AML-193 (cell line): ENCODE measurements around the gene F2RL3.

Experiments used
- DNase-seq, 2 experiments: peaks; one replicate each; lab custom pipeline; 2025; lab: John Stamatoyannopoulos, UW

The F2RL3 gene

GRCh38 chr19:16895467-16896145, 6.8 kb downstream of the F2RL3 start:
- no peak for DNase-seq

- DNase-seq: no peak
These were observed 7.6 kb downstream of the F2RL3 start for GRCh38 chr19:16896146-16897028.

DNA sequence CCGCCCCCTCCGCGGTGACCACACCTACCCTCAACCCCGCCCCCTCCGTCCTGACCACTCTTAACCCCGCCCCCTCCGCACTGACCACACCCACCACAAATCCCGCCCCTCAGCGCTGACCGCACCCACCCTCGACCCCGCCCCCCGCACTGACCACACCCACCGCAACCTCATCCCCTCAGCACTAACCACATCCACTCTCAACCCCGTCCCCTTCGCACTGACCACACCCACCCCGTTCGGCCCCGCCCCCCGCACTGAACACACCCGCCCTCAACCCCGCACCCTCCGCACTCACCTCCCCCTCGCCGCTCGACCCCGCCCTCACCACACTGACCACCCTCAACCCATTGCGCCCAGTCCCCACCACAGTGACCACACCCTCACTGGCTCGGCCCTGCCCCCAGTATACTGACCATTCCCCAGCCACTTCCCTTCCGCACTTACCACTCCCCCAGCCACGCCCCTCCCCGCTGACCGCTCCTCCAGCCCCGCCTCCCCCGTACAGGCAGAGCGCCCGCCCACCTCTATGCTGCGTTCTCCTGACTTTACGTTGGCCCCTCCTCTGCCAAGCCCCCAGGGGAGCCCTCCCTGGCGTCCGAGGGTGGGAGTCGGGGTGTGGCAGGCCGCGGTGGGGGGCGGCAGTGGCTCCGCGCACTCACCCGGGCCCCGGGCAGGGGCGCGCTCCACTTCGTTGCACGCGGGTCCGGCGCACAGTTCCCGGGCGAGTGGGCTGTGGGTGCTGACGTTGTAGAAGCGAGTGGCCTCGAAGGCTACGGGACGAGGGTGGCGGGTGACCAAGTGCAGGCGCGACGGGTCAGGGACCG, 8.4 kb downstream of the F2RL3 start:
- DNase-seq: no peak

- no peak for DNase-seq
These were observed 9.0 kb downstream of the F2RL3 start for GRCh38 chr19:16897856-16898161.

DNA sequence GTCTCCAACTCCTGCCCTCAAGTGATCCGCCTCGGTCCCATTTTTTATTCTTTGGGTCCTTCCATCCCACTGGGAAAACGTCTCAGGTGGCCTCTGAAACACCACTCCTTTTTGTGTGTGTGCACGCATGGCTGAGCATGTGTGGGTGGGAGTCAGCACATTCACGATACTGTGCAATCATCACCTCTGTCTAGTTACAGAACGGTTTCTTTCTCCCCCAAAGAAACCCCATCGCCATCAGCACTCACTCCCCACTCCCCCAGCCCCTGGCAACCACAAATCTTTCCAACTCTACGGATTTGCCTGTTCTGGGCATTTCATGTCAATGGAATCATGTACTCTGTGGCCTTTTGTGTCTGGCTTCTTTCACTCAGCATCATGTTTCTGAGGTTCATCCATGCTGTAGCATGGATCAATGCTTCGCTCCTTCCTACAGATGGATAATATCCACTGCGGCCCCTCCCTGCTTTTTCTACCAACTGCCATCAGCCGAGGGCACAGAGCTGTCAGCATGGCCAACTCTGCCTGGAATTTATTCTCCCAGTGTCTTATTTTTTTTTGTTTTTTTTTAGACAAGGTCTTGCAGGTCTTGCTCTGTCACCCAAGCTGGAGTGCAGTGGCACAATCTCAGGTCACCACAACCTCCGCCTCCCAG, 9.7 kb downstream of the F2RL3 start:
- DNase-seq: no peak

GRCh38 chr19:16899566-16900075, 10.8 kb downstream of the F2RL3 start:
- peak; percentile 10 to 20 for DNase-seq

DNA sequence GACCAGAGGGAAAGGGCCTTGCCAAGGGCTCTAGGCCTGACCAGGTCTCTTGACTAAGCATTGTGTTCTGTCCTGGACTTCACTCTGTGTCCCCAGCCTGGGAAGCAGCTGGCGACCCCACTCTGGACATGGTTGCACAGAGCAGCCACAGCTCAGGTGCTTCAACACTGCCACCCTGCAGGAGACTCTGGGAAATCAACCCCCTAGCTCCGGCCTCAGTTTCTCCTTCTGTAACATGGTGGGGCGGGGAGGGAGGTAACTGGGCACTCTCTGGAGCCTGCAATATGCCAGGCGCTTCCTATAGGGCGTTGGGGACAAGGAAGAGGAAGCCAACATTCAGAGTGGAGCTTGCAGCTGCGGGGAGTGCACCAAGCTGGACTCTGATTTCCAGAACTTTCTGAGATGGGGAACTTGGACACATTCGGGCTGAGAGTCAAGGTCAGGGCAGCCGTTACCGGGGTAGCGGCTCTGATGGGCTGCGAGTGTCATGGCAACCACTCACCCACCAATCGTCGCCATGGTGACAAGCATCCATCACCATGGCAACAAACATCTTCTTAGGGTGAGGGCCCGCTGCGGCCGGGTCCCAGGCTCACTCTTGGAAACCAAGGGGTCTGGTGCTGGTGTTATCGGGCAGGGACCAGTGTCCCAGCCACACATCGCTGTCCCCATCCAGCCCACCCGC, 12.8 kb downstream of the F2RL3 start:
- no peak for DNase-seq

GRCh38 chr19:16902545-16902944, 13.7 kb downstream of the F2RL3 start:
- no peak for DNase-seq

DNA sequence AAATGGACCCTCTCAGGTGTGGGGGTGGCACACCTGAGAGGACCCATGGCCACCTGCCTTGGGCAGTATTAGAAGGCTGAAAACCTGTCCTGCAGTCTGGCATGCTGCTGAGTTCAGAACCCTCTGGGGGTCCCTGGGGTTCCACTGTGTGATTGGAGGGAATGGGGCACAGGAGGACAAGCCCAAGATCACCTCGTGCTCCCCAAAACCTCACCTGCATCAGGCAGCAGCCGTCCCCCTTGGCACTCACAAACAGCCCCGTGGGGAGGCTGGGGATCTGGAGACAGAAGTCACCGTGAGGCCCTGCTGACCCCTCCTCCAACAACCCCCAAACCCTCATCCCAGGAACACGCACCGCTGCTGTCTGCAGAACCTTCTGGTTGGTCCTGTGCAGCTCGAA, 14.5 kb downstream of the F2RL3 start:
- DNase-seq: no peak

GRCh38 chr19:16904599-16904998, 15.8 kb downstream of the F2RL3 start:
- DNase-seq: no peak

DNA sequence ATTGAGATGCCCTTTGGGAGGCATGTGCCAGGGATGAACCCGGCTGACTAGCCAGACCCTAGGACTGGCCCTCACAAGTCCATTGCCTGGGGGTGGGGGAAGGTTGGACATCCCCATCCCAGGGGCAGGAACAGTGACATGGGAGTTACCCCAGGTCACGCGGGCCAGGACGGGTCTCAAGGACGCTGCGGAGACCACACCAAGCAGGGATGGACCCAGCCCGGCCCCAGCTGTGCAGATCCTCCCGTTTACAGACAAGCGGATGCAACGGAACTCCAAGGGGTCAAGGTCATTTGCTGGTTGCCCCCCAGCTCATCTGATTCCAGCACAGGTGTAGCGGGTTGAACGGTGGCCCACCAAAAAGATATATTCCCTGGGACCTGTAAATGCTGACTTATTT, 20.0 kb downstream of the F2RL3 start:
- no peak for DNase-seq

DNA sequence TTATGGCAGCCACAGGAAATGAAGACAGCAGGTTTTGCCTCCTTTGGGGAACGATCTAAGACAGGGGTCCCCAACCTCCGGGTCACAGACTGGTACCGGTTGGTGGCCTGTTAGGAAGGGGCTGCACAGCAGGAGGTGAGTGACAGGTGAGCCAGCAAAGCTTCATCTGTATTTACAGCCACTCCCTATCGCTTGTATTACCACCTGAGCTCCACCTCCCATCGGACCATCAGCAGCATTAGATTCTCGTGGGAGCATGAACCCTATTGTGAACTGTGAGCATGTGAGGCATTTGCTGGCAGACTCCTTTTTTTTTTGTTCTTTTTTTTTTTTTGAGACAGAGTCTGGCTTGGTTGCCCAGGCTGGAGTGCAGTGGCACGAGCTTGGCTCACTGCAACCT, 22.2 kb downstream of the F2RL3 start:
- DNase-seq: no peak

- DNase-seq: no peak
These were observed 24.0 kb downstream of the F2RL3 start for GRCh38 chr19:16912780-16913179.

DNA sequence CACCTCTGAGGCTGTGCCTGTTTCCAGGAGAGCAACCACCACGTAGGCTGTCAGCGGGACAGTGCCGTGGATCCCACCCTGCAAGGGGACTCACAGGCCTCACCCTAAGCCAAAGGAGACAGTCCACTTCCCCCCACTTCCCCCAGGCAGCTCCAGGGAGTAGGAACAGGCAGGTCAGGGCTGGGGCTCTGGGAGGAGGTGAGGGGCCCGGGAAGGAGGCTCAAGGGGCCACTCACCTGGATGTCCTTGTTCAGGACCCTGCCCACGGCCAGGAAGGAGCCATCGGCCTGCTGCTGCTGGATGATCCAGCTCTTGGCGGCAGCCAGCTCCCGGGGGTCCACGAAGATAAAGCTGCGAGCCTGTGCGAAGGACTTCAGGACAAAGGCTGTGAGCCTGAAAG, 25.6 kb downstream of the F2RL3 start:
- no peak for DNase-seq

GRCh38 chr19:16915135-16915534, 26.3 kb downstream of the F2RL3 start:
- no peak for DNase-seq

DNA sequence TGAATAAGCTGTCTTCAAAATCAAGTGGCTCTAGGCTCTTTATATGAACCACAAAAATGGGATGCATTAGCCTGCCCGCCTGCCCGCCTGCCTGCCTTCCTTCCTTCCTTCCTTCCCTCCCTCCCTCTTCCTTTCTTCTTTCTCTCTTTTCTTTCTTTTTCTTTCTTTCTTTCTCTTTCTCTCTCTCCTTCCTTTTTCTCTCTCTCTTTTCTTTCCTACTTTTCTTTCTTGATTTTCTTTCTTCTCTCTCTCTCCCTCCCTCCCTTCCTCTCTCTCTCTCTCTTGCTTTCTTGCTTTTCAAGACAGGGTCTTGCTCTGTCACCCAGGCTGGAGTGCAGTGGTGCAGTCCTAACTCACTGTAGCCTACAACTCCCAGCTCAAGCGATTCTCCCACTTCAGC, 26.9 kb downstream of the F2RL3 start:
- DNase-seq: no peak

- no peak for DNase-seq
These were observed 28.6 kb downstream of the F2RL3 start for GRCh38 chr19:16917401-16917800.

- DNase-seq: no peak
These were observed 30.7 kb downstream of the F2RL3 start for GRCh38 chr19:16919496-16919895.

DNA sequence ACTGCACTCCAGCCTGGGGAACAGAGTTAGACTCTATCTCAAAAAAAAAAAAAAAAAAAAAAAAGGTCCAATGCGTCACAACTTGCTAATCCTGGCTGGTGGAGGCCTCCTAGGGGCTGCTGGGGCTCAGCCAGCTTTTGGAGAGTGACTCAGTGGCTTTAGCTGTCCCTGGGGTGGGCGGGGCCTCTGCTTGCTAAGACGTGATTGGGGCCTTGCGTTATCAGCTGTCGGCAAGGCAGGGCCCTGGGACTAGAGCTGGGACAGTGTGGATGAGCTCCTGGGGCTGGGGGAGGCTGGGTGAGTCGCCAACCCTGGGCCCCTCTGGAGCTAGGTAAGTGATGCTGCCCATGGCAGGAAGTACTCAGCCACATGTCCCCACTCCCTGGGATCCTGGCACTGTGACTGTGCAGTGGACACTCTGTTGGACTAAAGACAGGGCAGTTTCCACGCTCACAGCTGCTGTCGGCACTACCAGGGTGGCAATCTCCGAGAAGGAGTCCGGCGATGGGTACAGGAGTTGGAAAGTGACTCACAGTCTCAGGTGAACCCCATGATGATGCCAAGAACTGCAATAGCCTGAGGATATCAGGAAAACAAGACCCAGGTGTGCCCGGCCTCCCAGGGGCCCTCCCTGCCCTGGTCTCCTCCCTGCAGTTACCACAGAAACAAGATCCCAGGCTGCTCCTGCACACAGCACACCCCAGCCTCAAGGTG, 32.2 kb downstream of the F2RL3 start:
- DNase-seq: no peak

DNA sequence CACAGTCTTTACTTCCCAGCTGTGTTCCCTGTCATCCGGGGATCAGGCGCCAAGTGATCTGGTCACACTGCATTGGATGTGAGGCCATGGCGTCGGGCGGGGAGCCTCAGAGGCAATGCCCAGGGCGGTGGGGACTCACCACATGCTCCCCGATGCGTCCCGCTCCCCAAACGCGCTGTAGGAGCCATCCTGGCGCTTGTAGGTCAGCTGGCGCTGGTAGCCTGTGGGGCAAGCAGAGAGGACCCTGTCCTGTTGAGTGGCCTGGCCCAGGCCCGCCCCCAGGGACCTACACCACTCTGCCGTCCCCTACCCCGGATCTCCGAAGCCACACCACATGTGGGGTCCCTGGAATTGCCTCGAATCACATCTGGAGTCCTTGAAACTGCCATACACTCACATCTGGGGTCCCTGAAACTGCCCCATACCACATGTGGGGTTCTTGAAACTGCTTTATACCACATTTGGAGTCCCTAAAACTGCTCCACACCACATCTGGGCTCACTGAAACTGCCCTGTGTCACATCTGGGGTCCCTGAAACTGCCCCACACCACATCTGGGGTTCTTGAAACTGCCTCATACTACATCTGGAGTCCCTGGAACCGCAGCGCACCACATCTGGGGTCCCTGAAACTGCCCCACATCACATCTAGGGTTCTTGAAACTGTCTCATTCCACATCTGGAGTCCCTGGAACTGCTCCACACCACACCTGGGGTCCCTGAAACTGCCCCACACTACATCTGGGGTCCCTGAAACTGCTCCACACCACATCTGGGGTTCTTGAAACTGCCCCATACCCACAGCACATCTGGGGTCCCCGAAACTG, 33.2 kb downstream of the F2RL3 start:
- DNase-seq: no peak
